ENCODE results near the gene TSSC4.

TSSC4 gene

GRCh38 chr11:2402890-2403645 is 2.5 kb downstream of the TSSC4 start:
- Histone ChIP-seq H3K27me3 (ENCODE audit: low read depth, low read length) (no peaks in the 10 kb centered on the region), H3K9me3 (ENCODE audit: insufficient read depth, low read length) (no peaks in the 10 kb centered on the region), H3K4me3 (ENCODE audit: low read length) (no peak overlapping the region), H3K27ac (ENCODE audit: low read length) (no peak overlapping the region), H3K4me2 (ENCODE audit: low read length) (no peak overlapping the region), H4K20me1 (ENCODE audit: insufficient read depth, low read length) (no peaks in the 10 kb centered on the region), H3K4me1 (ENCODE audit: low read length) (peaks cover 11% of the 10 kb centered on the region), H3K79me2 (ENCODE audit: low read length) (peaks cover 20% of the 10 kb centered on the region), H3K9ac (ENCODE audit: low read length) (no peak overlapping the region), H3K36me3 (replicated peaks; ENCODE audit: low read depth, low read length) (peaks cover 3% of the 10 kb centered on the region), H2AFZ (ENCODE audit: low read depth, low read length) (no peak overlapping the region)
- TF ChIP-seq, protein P1, sequence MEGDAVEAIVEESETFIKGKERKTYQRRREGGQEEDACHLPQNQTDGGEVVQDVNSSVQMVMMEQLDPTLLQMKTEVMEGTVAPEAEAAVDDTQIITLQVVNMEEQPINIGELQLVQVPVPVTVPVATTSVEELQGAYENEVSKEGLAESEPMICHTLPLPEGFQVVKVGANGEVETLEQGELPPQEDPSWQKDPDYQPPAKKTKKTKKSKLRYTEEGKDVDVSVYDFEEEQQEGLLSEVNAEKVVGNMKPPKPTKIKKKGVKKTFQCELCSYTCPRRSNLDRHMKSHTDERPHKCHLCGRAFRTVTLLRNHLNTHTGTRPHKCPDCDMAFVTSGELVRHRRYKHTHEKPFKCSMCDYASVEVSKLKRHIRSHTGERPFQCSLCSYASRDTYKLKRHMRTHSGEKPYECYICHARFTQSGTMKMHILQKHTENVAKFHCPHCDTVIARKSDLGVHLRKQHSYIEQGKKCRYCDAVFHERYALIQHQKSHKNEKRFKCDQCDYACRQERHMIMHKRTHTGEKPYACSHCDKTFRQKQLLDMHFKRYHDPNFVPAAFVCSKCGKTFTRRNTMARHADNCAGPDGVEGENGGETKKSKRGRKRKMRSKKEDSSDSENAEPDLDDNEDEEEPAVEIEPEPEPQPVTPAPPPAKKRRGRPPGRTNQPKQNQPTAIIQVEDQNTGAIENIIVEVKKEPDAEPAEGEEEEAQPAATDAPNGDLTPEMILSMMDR (IDR thresholded peaks at IDR 0.05; ENCODE audit: low read depth, low read length), result no peak
- no peak for TF ChIP-seq EZH2phosphoT487 (IDR thresholded peaks at IDR 0.05; ENCODE audit: low read depth)

DNA sequence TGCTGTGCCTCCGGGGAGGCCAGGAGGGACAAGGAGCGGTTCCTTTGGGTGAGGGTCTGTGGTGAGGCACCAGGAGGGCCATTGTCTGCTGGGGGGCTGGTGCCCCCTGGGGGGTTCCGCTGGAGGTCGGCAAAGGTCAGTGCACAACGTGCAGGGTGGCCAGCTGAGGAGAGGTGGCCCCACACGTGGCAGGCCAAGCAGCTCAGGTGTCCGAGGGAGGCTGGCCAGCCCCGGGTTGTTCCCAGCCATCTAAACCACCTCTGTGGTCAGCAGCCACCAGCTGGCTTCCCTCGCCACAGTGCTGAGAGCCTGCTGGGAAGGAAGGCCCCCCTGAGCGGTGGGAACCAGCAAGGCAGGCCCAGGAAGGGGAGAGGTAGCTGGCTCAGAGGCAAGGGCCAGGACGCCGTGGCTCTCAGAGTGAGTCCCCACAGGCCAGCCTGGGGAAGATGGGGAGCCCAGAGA is 4.2 kb downstream of the TSSC4 start:
- peaks cover 3% of the 10 kb centered on the region for H3K36me3 ChIP-seq (replicated peaks; ENCODE audit: low read depth, low read length)
- no peak overlapping the region for H2AFZ ChIP-seq (ENCODE audit: low read depth, low read length)
- TF ChIP-seq, protein P1 (IDR thresholded peaks at IDR 0.05; ENCODE audit: low read depth, low read length), result no peak
- TF ChIP-seq EZH2phosphoT487 (IDR thresholded peaks at IDR 0.05; ENCODE audit: low read depth), result no peak
- peaks cover 20% of the 10 kb centered on the region for H3K79me2 ChIP-seq (ENCODE audit: low read length)
- H3K9me3 ChIP-seq (ENCODE audit: insufficient read depth, low read length), result no peaks in the 10 kb centered on the region
- no peak overlapping the region for H3K4me3 ChIP-seq (ENCODE audit: low read length)
- H3K4me2 ChIP-seq (ENCODE audit: low read length), result no peak overlapping the region
- H3K4me1 ChIP-seq (ENCODE audit: low read length), result peaks cover 6% of the 10 kb centered on the region; the same call in 1 of the 2 replicates
- no peak overlapping the region for H3K27ac ChIP-seq (ENCODE audit: low read length)
- H3K27me3 ChIP-seq (ENCODE audit: low read depth, low read length), result no peaks in the 10 kb centered on the region
- no peak overlapping the region for H3K9ac ChIP-seq (ENCODE audit: low read length)
- no peaks in the 10 kb centered on the region for H4K20me1 ChIP-seq (ENCODE audit: insufficient read depth, low read length)

DNA sequence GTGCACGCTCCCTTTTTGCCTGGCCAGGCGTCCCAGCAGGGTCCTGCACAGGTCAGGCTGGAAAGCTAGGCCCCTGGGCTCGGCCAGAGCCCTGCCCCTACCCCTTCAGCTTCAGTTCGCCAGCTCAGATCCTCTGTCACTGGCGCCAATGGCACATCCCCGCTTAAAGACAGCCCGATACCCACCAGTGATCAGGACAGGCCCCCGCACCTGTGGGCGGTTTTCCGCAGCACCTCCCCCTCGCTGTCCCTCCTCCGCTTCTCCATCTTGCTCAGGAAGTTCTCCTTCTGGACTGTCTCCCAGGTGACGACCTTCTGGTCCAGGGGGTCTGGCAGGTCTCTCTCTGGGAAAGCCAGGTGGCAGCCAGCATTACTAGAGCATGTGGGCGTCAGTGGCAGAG is 5.9 kb downstream of the TSSC4 start:
- H3K79me2 ChIP-seq (ENCODE audit: low read length), result peaks cover 12% of the 10 kb centered on the region
- peaks cover 3% of the 10 kb centered on the region for H3K36me3 ChIP-seq (replicated peaks; ENCODE audit: low read depth, low read length)
- H2AFZ ChIP-seq (ENCODE audit: low read depth, low read length), result no peak overlapping the region
- H3K9me3 ChIP-seq (ENCODE audit: insufficient read depth, low read length), result no peaks in the 10 kb centered on the region
- TF ChIP-seq, protein P1 (IDR thresholded peaks at IDR 0.05; ENCODE audit: low read depth, low read length), result no peak
- H3K9ac ChIP-seq (ENCODE audit: low read length), result no peak overlapping the region
- no peaks in the 10 kb centered on the region for H3K27me3 ChIP-seq (ENCODE audit: low read depth, low read length)
- H3K4me2 ChIP-seq (ENCODE audit: low read length), result no peak overlapping the region
- no peaks in the 10 kb centered on the region for H4K20me1 ChIP-seq (ENCODE audit: insufficient read depth, low read length)
- H3K27ac ChIP-seq (ENCODE audit: low read length), result no peak overlapping the region
- H3K4me1 ChIP-seq (ENCODE audit: low read length), result peaks cover 5% of the 10 kb centered on the region; the same call in 1 of the 2 replicates
- no peak overlapping the region for H3K4me3 ChIP-seq (ENCODE audit: low read length)

GRCh38 chr11:2406878-2407410 is 6.4 kb downstream of the TSSC4 start:
- Histone ChIP-seq H4K20me1 (ENCODE audit: insufficient read depth, low read length) (no peaks in the 10 kb centered on the region), H2AFZ (ENCODE audit: low read depth, low read length) (no peak overlapping the region), H3K4me3 (ENCODE audit: low read length) (no peak overlapping the region), H3K36me3 (replicated peaks; ENCODE audit: low read depth, low read length) (peaks cover 3% of the 10 kb centered on the region), H3K4me1 (ENCODE audit: low read length) (peaks cover under 1% of the 10 kb centered on the region; the same call in 1 of the 2 replicates), H3K27me3 (ENCODE audit: low read depth, low read length) (no peaks in the 10 kb centered on the region), H3K9ac (ENCODE audit: low read length) (no peak overlapping the region), H3K79me2 (ENCODE audit: low read length) (peaks cover 7% of the 10 kb centered on the region), H3K4me2 (ENCODE audit: low read length) (no peak overlapping the region), H3K27ac (ENCODE audit: low read length) (no peak overlapping the region), H3K9me3 (ENCODE audit: insufficient read depth, low read length) (no peaks in the 10 kb centered on the region)
- TF ChIP-seq EZH2phosphoT487 (IDR thresholded peaks at IDR 0.05; ENCODE audit: low read depth), result no peak
